PC-3 (cell line): ENCODE measurements around the gene TEP1. TPM values are rescaled to one million over a fixed set of nuclear protein-coding genes. Genes with fewer than 3 reads are reported as not detected.

ENCODE experiments used
- ATAC-seq: fragments of 200-7000 bp; cut with Tn5 transposase; 2 replicates; pipeline ENCODE4 v1.9.1; 2020; ENCODE audit warnings: mild to moderate bottlenecking, moderate library complexity
- BruUV-seq: library from RNA; stranded (reverse); fragments of 400-500 nt; replicated peaks from 2 replicates; lab custom pipeline; 2021; lab: Mats Ljungman, UMichigan
- CTCF ChIA-PET: fragments of 300-600 bp; sonication (Branson Sonifier 250); formaldehyde crosslinking; loops from one replicate; lab custom pipeline; 2022; ENCODE audit warnings: antibody characterized with exemption; lab: Charles Lee
- POLR2A ChIA-PET: fragments of 300-600 bp; sonication (Branson Sonifier 250); formaldehyde crosslinking; loops from one replicate; lab custom pipeline; 2022; ENCODE audit warnings: antibody characterized with exemption; ENCODE audit not compliant: unreplicated experiment; lab: Charles Lee
- DNase-seq: peaks from one replicate; pipeline ENCODE4 v3.0.0-alpha.2; 2015
- H2AFZ ChIP-seq: fragments of 300-600 bp; sonication (generic); 2 replicates; pipeline ENCODE4 v1.6.0; 2016; ENCODE audit warnings: antibody characterized with exemption, low read length
- H3F3A ChIP-seq: fragments of 300-600 bp; sonication (generic); one replicate; pipeline ENCODE4 v1.6.0; 2017; ENCODE audit warnings: antibody characterized with exemption, low read length, control low read depth, mild to moderate bottlenecking; ENCODE audit not compliant: unreplicated experiment
- H3K27ac ChIP-seq: fragments of 300-600 bp; sonication (generic); 2 replicates; pipeline ENCODE4 v1.5.1; 2016; ENCODE audit warnings: mild to moderate bottlenecking, low read length
- H3K27me3 ChIP-seq: fragments of 300-600 bp; sonication (generic); 2 replicates; pipeline ENCODE4 v1.6.1; 2016; ENCODE audit warnings: low read length, mixed read lengths
- H3K36me3 ChIP-seq: fragments of 300-600 bp; sonication (generic); 2 replicates; pipeline ENCODE4 v1.6.1; 2016; ENCODE audit warnings: low read depth, mixed run types, low read length, mixed read lengths
- H3K4me1 ChIP-seq: fragments of 300-600 bp; sonication (generic); 2 replicates; pipeline ENCODE4 v1.5.1; 2016; ENCODE audit warnings: low read length; ENCODE audit not compliant: insufficient read depth
- H3K4me2 ChIP-seq: fragments of 300-600 bp; sonication (generic); 2 replicates; pipeline ENCODE4 v1.6.0; 2016; ENCODE audit warnings: low read length
- H3K4me3 ChIP-seq: fragments of 300-600 bp; sonication (generic); 2 replicates; pipeline ENCODE4 v1.5.1; 2016; ENCODE audit warnings: mild to moderate bottlenecking, low read length, mixed read lengths
- H3K79me2 ChIP-seq: fragments of 300-600 bp; sonication (generic); 2 replicates; pipeline ENCODE4 v1.6.1; 2017; ENCODE audit warnings: low read length, mixed read lengths
- H3K9ac ChIP-seq: fragments of 300-600 bp; sonication (generic); 2 replicates; pipeline ENCODE4 v1.6.0; 2016; ENCODE audit warnings: mild to moderate bottlenecking, low read length
- H3K9me2 ChIP-seq: fragments of 300-600 bp; sonication (generic); replicated peaks from 2 replicates; pipeline ENCODE4 v1.6.1; 2016; ENCODE audit warnings: mixed run types, low read length, mixed read lengths
- H3K9me3 ChIP-seq: fragments of 300-600 bp; sonication (generic); 2 replicates; pipeline ENCODE4 v1.6.1; 2016; ENCODE audit warnings: low read length, mixed read lengths
- H4K20me1 ChIP-seq: fragments of 300-600 bp; sonication (generic); 2 replicates; pipeline ENCODE4 v1.6.1; 2016; ENCODE audit warnings: low read length, mixed read lengths
- EZH2 ChIP-seq: fragments of 300-600 bp; sonication (generic); IDR thresholded peaks from one replicate; pipeline ENCODE4 v1.6.1; 2017; ENCODE audit warnings: antibody characterized with exemption, mild to moderate bottlenecking, low read length; ENCODE audit not compliant: unreplicated experiment
- EZH2phosphoT487 ChIP-seq: fragments of 300-600 bp; sonication (generic); IDR thresholded peaks from 2 replicates; pipeline ENCODE4 v1.6.1; 2018; ENCODE audit warnings: mild to moderate bottlenecking, antibody characterized with exemption, low read length, borderline replicate concordance
- intact Hi-C: fragments of 100-400 bp; cut with micrococcal nuclease; formaldehyde crosslinking; loops from 2 replicates; pipeline ENCODE4 v1.9.0; 2023
- total RNA-seq: library from RNA; depleted of rRNA; stranded (reverse); fragments of >200 nt; gene quantifications from 2 replicates; pipeline ENCODE4 v1.2.3, GENCODE V29; 2014
- TF ChIP-seq, protein P1 (sequence below): fragments of 300-600 bp; sonication (generic); conservative IDR thresholded peaks from 2 replicates; pipeline ENCODE4 v1.5.1; 2017; ENCODE audit warnings: antibody characterized with exemption, low read depth, mild to moderate bottlenecking, low read length

TEP1 gene
- total RNA-seq, 1 experiment from 2014 or later: 8.9 TPM

GRCh38 chr14:20382526-20382925 lies 30.8 kb downstream of the TEP1 start:
- no peaks in the 10 kb centered on the region for H3K79me2 ChIP-seq
- no peak overlapping the region for H2AFZ ChIP-seq
- no peaks in the 10 kb centered on the region for H3K27me3 ChIP-seq
- no peak overlapping the region for H3K4me2 ChIP-seq
- H3K27ac ChIP-seq: no peak overlapping the region
- TF ChIP-seq EZH2: no peak
- TF ChIP-seq, protein P1, sequence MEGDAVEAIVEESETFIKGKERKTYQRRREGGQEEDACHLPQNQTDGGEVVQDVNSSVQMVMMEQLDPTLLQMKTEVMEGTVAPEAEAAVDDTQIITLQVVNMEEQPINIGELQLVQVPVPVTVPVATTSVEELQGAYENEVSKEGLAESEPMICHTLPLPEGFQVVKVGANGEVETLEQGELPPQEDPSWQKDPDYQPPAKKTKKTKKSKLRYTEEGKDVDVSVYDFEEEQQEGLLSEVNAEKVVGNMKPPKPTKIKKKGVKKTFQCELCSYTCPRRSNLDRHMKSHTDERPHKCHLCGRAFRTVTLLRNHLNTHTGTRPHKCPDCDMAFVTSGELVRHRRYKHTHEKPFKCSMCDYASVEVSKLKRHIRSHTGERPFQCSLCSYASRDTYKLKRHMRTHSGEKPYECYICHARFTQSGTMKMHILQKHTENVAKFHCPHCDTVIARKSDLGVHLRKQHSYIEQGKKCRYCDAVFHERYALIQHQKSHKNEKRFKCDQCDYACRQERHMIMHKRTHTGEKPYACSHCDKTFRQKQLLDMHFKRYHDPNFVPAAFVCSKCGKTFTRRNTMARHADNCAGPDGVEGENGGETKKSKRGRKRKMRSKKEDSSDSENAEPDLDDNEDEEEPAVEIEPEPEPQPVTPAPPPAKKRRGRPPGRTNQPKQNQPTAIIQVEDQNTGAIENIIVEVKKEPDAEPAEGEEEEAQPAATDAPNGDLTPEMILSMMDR: no peak
- no peak for TF ChIP-seq EZH2phosphoT487
- H3K9ac ChIP-seq: no peak overlapping the region
- DNase-seq: no peak
- no peaks in the 10 kb centered on the region for H3K9me3 ChIP-seq
- no peak for ATAC-seq
- POLR2A ChIA-PET: no interaction called here
- no peaks in the 10 kb centered on the region for H3F3A ChIP-seq
- peaks cover 10% of the 10 kb centered on the region; the same call in 1 of the 2 replicates for H3K36me3 ChIP-seq
- CTCF ChIA-PET: no interaction called here
- no TSS peak for BruUV-seq
- H4K20me1 ChIP-seq: no peaks in the 10 kb centered on the region
- H3K4me1 ChIP-seq: no peaks in the 10 kb centered on the region
- intact Hi-C loops: no loop called here
- H3K9me2 ChIP-seq: no peaks in the 10 kb centered on the region
- H3K4me3 ChIP-seq: no peak overlapping the region

- DNase-seq (no peak), ATAC-seq (no peak)
- H3K36me3 ChIP-seq: peaks cover 10% of the 10 kb centered on the region; the same call in 1 of the 2 replicates
- TF ChIP-seq EZH2: no peak
- TF ChIP-seq, protein P1: no peak
- TF ChIP-seq EZH2phosphoT487: no peak
- H3F3A ChIP-seq: no peaks in the 10 kb centered on the region
- no peak overlapping the region for H3K4me2 ChIP-seq
- no peak overlapping the region for H3K27ac ChIP-seq
- no peaks in the 10 kb centered on the region for H3K9me2 ChIP-seq
- CTCF ChIA-PET: no interaction called here
- no peaks in the 10 kb centered on the region for H3K79me2 ChIP-seq
- no peaks in the 10 kb centered on the region for H4K20me1 ChIP-seq
- POLR2A ChIA-PET: no interaction called here
- H3K4me1 ChIP-seq: no peaks in the 10 kb centered on the region
- intact Hi-C loops: no loop called here
- BruUV-seq: no TSS peak
- no peak overlapping the region for H3K4me3 ChIP-seq
- H3K9ac ChIP-seq: no peak overlapping the region
- no peaks in the 10 kb centered on the region for H3K9me3 ChIP-seq
- no peaks in the 10 kb centered on the region for H3K27me3 ChIP-seq
- no peak overlapping the region for H2AFZ ChIP-seq
Observed at GRCh38 chr14:20381341-20381740, 32.0 kb downstream of the TEP1 start.

DNA sequence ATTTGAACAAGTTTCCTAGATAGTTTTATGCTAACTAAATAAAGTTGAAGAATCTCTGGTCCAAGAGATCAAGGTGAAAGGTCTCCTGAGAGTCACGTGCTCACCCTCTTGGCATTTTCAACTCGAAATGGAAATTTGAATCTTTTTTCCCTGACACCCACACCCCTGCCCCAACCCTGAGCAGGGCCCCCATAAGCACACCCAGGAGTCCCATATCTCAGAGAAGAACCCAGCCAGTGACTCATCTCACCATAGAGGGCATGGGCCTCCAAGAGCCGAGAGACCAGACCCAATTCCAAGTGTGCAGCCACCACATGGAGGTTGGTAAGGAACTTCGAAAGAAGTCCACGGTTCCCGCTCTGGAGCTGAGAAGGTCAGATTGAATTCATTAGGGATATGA lies 32.6 kb downstream of the TEP1 start:
- ATAC-seq: no peak
- no peak for DNase-seq
- H3K9me2 ChIP-seq: no peaks in the 10 kb centered on the region
- no peaks in the 10 kb centered on the region for H4K20me1 ChIP-seq
- BruUV-seq: no TSS peak
- no peak overlapping the region for H3K4me2 ChIP-seq
- H3K9ac ChIP-seq: no peak overlapping the region
- ChIA-PET CTCF (no interaction called here), POLR2A (no interaction called here)
- no peak overlapping the region for H3K27ac ChIP-seq
- no peak overlapping the region for H3K4me3 ChIP-seq
- no peak overlapping the region for H2AFZ ChIP-seq
- H3K36me3 ChIP-seq: peaks cover 10% of the 10 kb centered on the region; the same call in 1 of the 2 replicates
- no peak for TF ChIP-seq EZH2
- TF ChIP-seq, protein P1: no peak
- TF ChIP-seq EZH2phosphoT487: no peak
- no peaks in the 10 kb centered on the region for H3K27me3 ChIP-seq
- no peaks in the 10 kb centered on the region for H3F3A ChIP-seq
- intact Hi-C loops: no loop called here
- no peaks in the 10 kb centered on the region for H3K4me1 ChIP-seq
- no peaks in the 10 kb centered on the region for H3K79me2 ChIP-seq
- H3K9me3 ChIP-seq: no peaks in the 10 kb centered on the region
